ENCODE results near the gene TMEM82.

TMEM82 gene

GRCh38 chr1:15702722-15703550 lies 39.4 kb upstream of the TMEM82 start:
- no peak overlapping the region for H3K4me3 ChIP-seq (replicated peaks; ENCODE audit: low read depth, low read length)
- DNase-seq (ENCODE audit: low read depth): peak; percentile 40
- TF ChIP-seq CTCF (IDR thresholded peaks at IDR 0.05; ENCODE audit: low read length, missing control alignments): peak; percentile 44

- no peak for TF ChIP-seq CTCF (IDR thresholded peaks at IDR 0.05; ENCODE audit: low read length, missing control alignments)
- peak overlapping the region; percentile 17 for H3K4me3 ChIP-seq (replicated peaks; ENCODE audit: low read depth, low read length)
- peak; percentile 93 for DNase-seq (ENCODE audit: low read depth)
Observed at GRCh38 chr1:15703562-15703961, 38.7 kb upstream of the TMEM82 start.

- no peak for DNase-seq (ENCODE audit: low read depth)
- H3K4me3 ChIP-seq (replicated peaks; ENCODE audit: low read depth, low read length): no peak overlapping the region
- TF ChIP-seq CTCF (IDR thresholded peaks at IDR 0.05; ENCODE audit: low read length, missing control alignments): no peak
Observed at GRCh38 chr1:15704526-15705183, 37.6 kb upstream of the TMEM82 start.

DNA sequence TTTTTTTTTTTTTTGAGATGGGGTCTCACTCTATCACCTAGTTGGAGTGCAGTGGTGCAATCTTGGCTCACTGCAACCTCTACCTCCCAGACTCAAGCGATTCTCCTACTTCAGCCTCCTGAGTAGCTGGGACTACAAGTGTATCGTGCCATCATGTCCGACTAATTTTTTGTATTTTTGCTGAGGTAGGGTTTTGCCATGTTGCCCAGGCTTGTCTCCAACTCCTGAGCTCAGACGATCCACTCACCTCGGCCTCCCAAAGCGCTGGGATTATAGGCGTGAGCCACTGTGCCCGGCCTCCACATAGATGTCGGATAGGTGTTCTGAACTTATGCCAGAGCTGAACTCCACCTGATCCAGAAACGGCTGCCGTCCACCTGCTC lies 37.1 kb upstream of the TMEM82 start:
- no peak for TF ChIP-seq CTCF (IDR thresholded peaks at IDR 0.05; ENCODE audit: low read length, missing control alignments)
- DNase-seq (ENCODE audit: low read depth): no peak

DNA sequence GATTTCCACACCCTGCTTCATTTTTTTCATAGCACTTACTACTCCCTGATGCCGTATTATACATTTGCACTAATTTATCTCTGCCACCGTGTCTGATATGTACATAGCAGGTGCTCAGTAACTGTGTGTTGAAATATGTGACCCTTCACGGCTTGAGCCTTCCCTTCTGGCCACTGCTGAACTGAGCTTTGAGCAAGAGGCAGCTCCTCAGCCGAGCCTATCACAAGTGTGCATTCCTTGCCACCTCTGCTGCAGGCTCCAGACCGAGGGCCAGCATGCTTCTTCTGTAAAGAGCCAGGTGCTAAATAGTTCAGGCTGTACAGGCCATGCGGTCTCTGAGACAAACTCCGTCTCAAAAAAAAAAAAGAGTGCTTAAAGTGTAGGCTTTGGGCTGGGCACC lies 35.5 kb upstream of the TMEM82 start:
- no peak for TF ChIP-seq CTCF (IDR thresholded peaks at IDR 0.05; ENCODE audit: low read length, missing control alignments)
- H3K4me3 ChIP-seq (replicated peaks; ENCODE audit: low read depth, low read length): no peak overlapping the region
- DNase-seq (ENCODE audit: low read depth): no peak

More for the DNA sequence above, 37.1 kb upstream of the TMEM82 start:
- H3K4me3 ChIP-seq (replicated peaks; ENCODE audit: low read depth, low read length): no peak overlapping the region

DNA sequence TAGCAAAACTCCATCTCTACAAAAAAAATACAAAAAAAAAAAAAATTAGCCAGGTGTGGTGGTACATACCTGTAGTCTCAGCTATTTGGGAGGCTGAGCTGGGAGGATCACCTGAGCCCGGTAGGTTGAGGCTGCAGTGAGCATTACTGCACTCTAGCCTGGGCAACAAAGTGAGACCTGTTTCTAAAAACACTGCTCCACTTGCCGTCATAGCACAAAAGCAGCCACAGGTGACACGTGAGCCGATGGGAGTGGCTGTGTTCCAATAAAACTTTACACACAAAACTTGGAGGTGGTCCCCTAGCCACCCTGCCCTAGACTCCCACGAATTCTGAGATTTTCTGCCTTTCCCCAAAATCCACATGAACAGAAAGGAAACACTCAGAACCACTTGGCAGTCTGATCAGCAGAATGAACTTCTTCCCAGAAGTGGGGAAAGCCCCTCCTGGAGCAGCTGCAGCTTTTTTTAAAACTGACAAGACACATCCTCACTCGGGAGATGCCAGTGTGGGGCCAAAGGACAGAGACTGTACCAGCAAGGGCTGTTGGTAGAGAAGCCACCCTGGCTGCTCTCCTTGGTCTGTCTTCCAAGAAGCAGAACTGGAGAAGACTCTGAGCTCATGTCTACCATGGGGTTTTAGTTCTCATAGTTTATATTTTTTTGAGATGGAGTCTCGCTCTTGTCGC lies 34.9 kb upstream of the TMEM82 start:
- H3K4me3 ChIP-seq (replicated peaks; ENCODE audit: low read depth, low read length): no peak overlapping the region
- DNase-seq (ENCODE audit: low read depth): no peak
- TF ChIP-seq CTCF (IDR thresholded peaks at IDR 0.05; ENCODE audit: low read length, missing control alignments): no peak
